DMS153 treated with DMSO at 0.1 percent for 48 hours (cell line): ENCODE measurements around the gene RUBCNL.

ENCODE experiments used
- DNase-seq: peaks from one replicate; lab custom pipeline; 2025; ENCODE audit not compliant: unreplicated experiment; lab: John Stamatoyannopoulos, UW

Gene RUBCNL

DNA sequence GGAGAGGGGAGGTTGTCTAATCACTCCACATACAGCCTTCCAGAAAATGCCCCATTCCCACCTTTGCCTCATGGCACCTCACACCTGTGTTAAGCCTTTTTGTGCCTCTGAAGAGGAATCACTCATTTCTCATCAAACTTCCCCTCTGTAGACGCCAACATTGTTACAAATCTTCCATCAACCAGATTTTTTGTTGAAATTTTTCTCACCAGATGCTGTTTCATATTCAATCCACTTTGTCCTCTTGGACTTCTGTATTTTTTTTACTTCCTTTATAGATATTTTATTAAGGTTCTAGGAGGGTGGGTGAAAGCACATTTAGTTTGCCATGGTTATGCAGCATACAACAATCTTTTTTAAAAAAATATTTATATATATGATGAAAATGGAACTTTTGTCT, 74.0 kb downstream of the RUBCNL start:
- DNase-seq = no peak

DNA sequence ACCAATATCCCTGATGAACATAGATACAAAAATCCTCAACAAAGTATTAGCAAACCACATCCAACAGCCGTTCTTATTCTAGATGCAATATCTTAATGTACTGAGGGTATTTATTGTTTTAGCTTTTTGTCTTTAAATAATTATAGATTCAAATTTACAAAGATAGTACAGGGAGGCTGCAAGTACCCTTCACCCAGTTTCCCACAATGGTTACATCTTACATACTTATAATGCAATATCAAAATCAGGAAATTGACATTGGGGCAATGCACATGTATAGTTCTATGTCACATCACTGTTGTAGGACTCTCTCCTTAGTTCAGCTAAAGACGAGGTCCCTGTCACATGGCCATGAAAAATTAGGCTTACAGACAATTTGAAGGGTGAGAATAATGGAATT, 75.8 kb downstream of the RUBCNL start:
- no peak for DNase-seq

DNA sequence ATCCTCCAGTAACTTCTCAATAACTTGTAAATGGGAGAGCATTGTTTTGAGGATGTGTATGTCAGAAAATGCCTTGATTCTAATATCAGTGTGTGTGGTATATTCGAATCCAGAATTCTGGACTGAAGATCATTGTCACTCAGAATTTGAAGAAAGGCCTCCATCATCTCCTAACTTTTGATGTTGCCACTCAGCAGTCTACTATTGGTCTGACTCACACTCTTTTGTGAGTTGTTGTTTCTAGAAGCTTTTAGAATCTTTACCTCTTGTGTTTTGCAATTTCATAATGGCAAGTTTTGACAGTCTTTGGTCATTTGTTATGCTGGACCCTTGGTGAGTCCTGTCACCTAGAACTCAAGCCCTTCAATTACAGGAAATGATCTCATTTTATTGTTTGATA, 77.0 kb downstream of the RUBCNL start:
- no peak for DNase-seq

DNA sequence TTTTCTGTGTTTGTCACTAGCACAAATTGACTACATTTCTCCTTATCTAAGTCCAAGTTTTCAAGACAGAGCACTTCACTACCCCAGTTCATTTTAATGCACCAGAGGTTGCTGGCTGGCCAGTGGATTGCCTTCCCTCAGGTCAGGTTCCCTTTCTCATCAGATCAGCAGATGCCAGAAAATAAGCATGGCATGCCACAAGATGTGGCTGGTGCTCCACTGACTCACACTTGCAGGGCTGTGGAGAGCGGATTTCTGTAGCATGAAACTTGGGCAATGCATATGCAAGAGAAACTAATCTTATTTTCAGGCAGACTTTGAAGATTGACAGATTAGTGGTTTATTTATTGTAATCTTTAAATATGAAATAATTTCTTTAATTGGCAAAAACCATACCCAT, 79.5 kb downstream of the RUBCNL start:
- no peak for DNase-seq

DNA sequence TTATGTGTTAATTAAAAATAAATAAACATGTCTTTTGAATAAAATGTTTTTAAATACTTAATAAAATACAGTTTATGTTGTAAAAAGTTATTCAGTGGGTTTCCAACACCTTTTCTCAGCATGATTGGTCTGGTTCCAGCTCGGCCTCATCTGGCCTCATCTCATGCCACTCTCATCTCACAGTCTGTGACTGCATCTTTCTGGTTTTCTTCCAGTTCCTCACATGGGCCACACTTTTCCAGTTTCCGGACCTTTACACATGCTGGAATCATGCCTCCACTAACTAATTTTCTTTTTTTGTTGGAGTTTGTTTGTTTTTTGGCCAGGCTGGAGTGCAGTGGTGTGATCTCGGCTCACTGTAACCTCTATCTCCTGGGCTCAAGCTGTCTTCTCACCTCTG, 82.5 kb downstream of the RUBCNL start:
- DNase-seq = no peak

DNA sequence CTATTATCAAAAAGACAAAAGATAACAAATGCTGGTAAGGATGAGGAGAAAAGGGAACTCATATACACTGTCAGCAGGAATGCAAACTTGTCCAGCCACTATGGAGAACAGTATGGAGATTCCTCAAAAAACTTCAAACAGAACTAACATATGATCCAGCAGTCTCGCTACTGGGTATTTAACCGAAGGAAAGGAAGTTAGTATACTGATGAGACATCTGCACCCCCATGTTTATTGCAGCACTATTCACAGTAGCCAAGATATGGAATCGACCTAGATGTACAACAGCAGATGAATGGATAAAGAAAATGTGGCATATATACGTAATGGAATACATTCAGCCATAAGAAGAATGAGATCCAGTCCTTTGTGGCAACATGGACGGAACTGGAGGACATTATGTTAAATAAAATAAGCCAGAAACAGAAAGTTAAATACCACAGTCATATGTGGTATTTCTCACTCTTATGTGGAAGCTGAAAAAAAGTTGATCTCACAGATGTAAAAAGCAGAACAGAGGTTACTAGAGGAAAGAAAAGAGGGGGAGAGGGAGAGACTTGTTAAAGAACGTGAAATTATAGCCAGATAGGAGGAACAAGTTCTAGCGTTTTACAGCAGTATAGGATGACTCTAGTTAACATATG, 83.2 kb downstream of the RUBCNL start:
- no peak for DNase-seq

DNA sequence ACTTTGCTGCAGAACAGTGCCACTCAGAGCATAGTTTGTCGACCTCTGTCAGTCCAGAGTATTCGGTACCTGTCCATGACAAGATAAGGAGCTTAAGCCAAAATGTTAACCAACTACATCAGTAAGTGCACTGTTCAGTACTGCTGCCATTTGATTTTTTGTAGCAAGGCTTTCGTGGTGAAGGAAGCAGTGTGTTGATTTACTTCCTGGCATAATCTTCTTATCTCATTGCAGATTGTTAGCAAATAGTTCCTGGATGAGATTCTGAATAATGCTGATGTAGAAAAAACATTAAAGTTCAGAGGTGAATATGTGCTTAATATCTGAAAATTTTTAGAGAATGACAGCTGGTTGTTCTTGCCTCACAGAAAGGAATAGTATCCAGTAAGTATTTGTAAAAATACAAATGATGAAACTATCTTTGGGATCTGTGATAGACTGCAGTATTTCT, 89.7 kb downstream of the RUBCNL start:
- DNase-seq = no peak

DNA sequence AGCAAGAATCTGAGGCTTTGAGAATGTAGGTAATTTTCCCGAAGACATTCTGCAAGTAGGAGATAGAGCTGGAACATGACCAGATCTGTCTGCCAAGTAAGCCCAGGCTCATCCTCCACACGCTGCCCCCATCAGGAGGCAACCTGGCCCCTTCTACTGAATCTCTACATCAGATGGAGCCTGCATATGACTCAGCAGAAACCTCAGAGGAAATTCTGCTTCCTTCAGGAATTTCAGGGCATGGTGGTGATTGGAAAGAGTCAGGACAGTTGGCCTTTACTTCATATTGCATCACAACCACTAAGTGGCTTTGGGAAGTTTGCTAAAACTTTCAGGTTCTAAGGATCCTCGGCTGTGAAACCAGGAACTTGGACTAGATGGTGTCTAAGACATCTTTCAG, 90.1 kb downstream of the RUBCNL start:
- no peak for DNase-seq

DNA sequence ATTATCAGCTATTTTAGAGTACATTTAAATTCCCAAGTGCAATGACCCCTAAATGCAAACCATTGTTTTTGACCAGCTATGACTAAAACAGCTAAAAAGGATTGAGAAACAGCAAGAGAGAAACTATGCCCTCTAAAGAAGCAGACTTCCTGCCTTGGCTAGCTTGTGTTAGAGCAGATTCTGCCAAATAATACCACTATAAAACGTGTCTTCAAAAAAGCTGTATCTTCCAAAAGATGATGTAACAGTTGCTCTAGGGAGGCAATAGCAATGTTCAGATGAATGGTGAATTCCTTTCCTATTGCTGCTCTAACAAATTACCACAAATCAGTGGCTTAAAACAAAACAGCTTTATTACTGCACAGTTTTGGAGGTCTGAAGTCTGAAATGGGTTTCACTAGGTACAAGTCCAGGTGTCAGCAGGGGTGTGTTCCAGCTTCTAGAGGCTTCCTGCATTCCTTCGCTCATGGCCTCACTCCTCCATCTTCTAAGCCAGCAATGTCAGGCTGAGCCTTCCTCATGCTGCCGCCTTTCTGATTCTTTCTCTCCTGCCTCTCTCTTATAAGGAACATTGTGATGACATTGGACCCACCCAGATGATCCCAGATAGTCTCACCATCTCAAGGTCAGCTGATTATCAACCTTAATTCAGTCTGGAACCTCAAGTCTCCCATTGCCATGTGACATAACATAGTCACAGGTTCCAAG, 90.8 kb downstream of the RUBCNL start:
- no peak for DNase-seq

DNA sequence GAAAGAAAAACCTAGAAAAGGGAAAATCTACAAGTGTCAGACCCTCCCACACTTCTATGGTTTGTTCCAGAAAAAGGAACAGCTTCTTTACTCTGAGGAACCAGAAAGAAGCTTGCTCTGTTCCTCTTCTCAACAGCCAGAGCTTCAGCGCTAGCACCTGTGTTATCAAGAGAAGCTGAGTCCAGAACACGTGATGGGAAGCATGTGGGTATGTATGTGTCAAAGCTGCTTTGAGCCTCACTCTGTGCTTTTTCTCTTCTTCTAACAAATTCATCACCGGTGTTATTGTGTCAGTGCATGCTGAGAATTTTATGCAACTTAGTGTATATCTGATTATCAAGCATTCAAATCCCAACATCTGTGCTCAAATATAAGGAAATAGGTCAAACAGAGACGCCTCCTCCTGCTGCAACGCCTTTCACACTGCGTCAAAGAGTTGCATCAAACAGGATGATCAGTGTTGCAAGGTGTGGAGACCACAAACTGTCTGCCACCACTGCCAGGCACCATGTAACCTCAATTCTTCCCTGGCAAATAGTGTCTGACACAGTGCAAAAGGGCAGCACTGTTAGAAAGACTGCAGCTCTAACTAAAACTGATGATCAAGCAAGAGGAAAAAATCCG, 91.4 kb downstream of the RUBCNL start:
- no peak for DNase-seq

DNA sequence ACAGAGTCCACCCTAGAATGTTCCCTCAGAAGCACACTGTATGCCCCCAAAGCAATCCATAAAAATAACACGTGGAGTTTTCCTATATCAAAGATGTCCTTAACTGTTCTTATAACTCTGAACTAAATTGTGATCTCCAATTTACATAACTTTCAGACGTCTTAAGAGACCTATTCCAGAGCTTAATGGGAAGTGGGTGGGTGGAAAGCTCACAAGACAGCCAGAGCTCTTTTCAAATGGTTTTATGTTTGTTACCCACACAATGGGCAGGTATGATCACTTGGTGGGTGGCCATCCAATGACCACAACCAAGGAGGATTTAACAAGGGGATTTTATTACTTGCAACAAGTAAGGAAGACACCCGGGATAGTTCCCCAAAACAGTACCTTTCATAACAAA, 93.6 kb downstream of the RUBCNL start:
- DNase-seq = no peak
